ENCODE results near the gene IL5.
"Not testable (repeated sequence)": the region's sequence is repeated elsewhere in the genome, so short reads cannot be mapped to it uniquely, and the experiment has no call there.

IL5 gene

GRCh38 chr5:132543472-132544201 lies at the start of gene IL5:
TSS of gene IL5 (minus strand) at chr5:132543522. CDS start at chr5:132543478, 44 bp downstream.
- DNase-seq, result no peak

- no peak for DNase-seq
Measured at GRCh38 chr5:132592521-132592920, 49.2 kb upstream of the IL5 start.

GRCh38 chr5:132591145-132591544 lies 47.8 kb upstream of the IL5 start:
- DNase-seq, result peak in 1 of 2 donors; percentile 6

- DNase-seq, result no peak
Measured at GRCh38 chr5:132589467-132589866, 46.1 kb upstream of the IL5 start.

- no peak for DNase-seq
Measured at GRCh38 chr5:132586063-132586462, 42.7 kb upstream of the IL5 start.

- DNase-seq, result not testable (repeated sequence)
Measured at GRCh38 chr5:132584560-132584959, 41.2 kb upstream of the IL5 start.

- no peak for DNase-seq
Measured at GRCh38 chr5:132576123-132576522, 32.8 kb upstream of the IL5 start.

- no peak for DNase-seq
Measured at GRCh38 chr5:132566657-132567056, 23.3 kb upstream of the IL5 start.

GRCh38 chr5:132564555-132564954 lies 21.2 kb upstream of the IL5 start:
- DNase-seq, result not testable (repeated sequence)

GRCh38 chr5:132561601-132562000 lies 18.3 kb upstream of the IL5 start:
- DNase-seq, result no peak

- DNase-seq, result no peak
Measured at GRCh38 chr5:132559383-132560060, 16.2 kb upstream of the IL5 start.

GRCh38 chr5:132557478-132558172 lies 14.3 kb upstream of the IL5 start:
- no peak for DNase-seq

- DNase-seq, result peak; percentile 92 to 93
Measured at GRCh38 chr5:132556763-132557477, 13.6 kb upstream of the IL5 start, which contains the start of gene RAD50. TSS of gene RAD50 (plus strand) at chr5:132556977. CDS start at chr5:132557325, 348 bp downstream.

- DNase-seq, result no peak
Measured at GRCh38 chr5:132556153-132556762, 12.9 kb upstream of the IL5 start.

- no peak for DNase-seq
Measured at GRCh38 chr5:132549576-132549975, 6.3 kb upstream of the IL5 start.

GRCh38 chr5:132548834-132549233 lies 5.5 kb upstream of the IL5 start:
- DNase-seq, result not testable (repeated sequence)

- no peak for DNase-seq
Measured at GRCh38 chr5:132547269-132547668, 3.9 kb upstream of the IL5 start.

GRCh38 chr5:132546108-132546507 lies 2.8 kb upstream of the IL5 start:
- DNase-seq, result no peak

- no peak for DNase-seq
Measured at GRCh38 chr5:132540764-132541163, 2.6 kb downstream of the IL5 start.

GRCh38 chr5:132540149-132540548 lies 3.2 kb downstream of the IL5 start:
- no peak for DNase-seq

GRCh38 chr5:132539716-132540115 lies 3.6 kb downstream of the IL5 start:
- DNase-seq, result no peak

GRCh38 chr5:132530946-132531345 lies 12.4 kb downstream of the IL5 start:
- DNase-seq, result no peak

Data from CD4-positive, alpha-beta T cell treated with Interleukin-1 beta for 1 hour (primary cell).